Small intestine (tissue), 16 donors: ENCODE data around the gene DEFB126. TPM values are rescaled to one million over a fixed set of nuclear protein-coding genes. Genes with fewer than 3 reads are reported as not detected.
"Not testable (repeated sequence)": the region's sequence is repeated elsewhere in the genome, so short reads cannot be mapped to it uniquely, and the experiment has no call there.

Experiments
- DNase-seq, 2 donors: peaks; one replicate each; pipeline versions ENCODE4 v3.0.0 to v3.0.0-alpha.2; 2013
- FAIRE-seq: peaks from 2 replicates; lab custom pipeline; 2012; peaks lifted over from hg19 to GRCh38; lab: Jason Lieb, UNC
- H3K27ac ChIP-seq, 3 donors: one replicate each; pipeline ENCODE4 v1.5.1; 2013; ENCODE audit warnings: low read length in 2 of 3, mild to moderate bottlenecking in 2 of 3, control low read depth in 1 of 3, inconsistent platforms in 1 of 3, low read depth in 1 of 3, moderate library complexity in 1 of 3
- H3K27me3 ChIP-seq, 3 donors: one replicate each; pipeline ENCODE4 v1.6.1; 2013; ENCODE audit warnings: low read length in 3 of 3, inconsistent platforms in 1 of 3; ENCODE audit not compliant: control insufficient read depth in 3 of 3, insufficient read depth in 3 of 3
- H3K36me3 ChIP-seq, 3 donors: one replicate each; pipeline ENCODE4 v1.6.1; 2013; ENCODE audit warnings: low read length in 3 of 3, inconsistent platforms in 1 of 3, low read depth in 1 of 3, mild to moderate bottlenecking in 1 of 3, moderate library complexity in 1 of 3; ENCODE audit not compliant: control insufficient read depth in 3 of 3, insufficient read depth in 2 of 3
- H3K4me1 ChIP-seq, 3 donors: one replicate each; pipeline ENCODE4 v1.6.1; 2013; ENCODE audit warnings: low read length in 2 of 3, inconsistent platforms in 1 of 3, low read depth in 1 of 3, mild to moderate bottlenecking in 1 of 3, moderate library complexity in 1 of 3; ENCODE audit not compliant: control insufficient read depth in 3 of 3, insufficient read depth in 2 of 3
- H3K4me3 ChIP-seq, 3 donors: one replicate each; pipeline ENCODE4 v1.5.1; 2013; ENCODE audit warnings: low read length in 3 of 3, control low read depth in 1 of 3, inconsistent platforms in 1 of 3, low read depth in 1 of 3, mild to moderate bottlenecking in 1 of 3, moderate library complexity in 1 of 3
- H3K9me3 ChIP-seq, 2 donors: one replicate each; pipeline ENCODE4 v1.6.1; 2013; ENCODE audit warnings: low read depth in 1 of 2, low read length in 1 of 2; ENCODE audit not compliant: control insufficient read depth in 2 of 2, insufficient read depth in 1 of 2
- WGBS, 3 donors: extraction: QIAGEN DNeasy Blood & Tissue Kit; methylation state at CpG; one replicate each; pipeline ENCODE4 v1.1.7; 2013; 5-methylcytosine and 5-hydroxymethylcytosine counted together
- long read RNA-seq, 10 donors: transcript quantifications; one replicate each; lab custom pipeline, GENCODE V29; 2026
- polyA plus RNA-seq, 4 donors: library from polyadenylated mRNA; stranded (reverse) in 3 of 4; unstranded in 1 of 4; fragments of 200-250 nt in 3 of 4; fragments of 120-200 nt in 1 of 4; gene quantifications; one replicate each; pipeline versions ENCODE4 v1.2.1 to v1.2.3, GENCODE V29; 2013
- donor health status: healthy with polysubstance abuse.
- donor health status: control.
- donor health status: control.
- donor health status: Bipolar disorder and iron deficiency.
- donor health status: healthy.

Gene DEFB126, protein sequence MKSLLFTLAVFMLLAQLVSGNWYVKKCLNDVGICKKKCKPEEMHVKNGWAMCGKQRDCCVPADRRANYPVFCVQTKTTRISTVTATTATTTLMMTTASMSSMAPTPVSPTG
- polyA plus RNA-seq: not detected
- long read RNA-seq, donor 1: 0 reads
- long read RNA-seq, donor 2: 0 reads
- long read RNA-seq, donor 3: 0 reads
- long read RNA-seq, donor 4: 0 reads
- long read RNA-seq, donor 5: 0 reads
- long read RNA-seq, donor 6: 0 reads
- long read RNA-seq, donor 7: 0 reads
- long read RNA-seq, donor 8: 0 reads
- long read RNA-seq, donor 9: 0 reads
- long read RNA-seq, donor 10: 0 reads

DNA sequence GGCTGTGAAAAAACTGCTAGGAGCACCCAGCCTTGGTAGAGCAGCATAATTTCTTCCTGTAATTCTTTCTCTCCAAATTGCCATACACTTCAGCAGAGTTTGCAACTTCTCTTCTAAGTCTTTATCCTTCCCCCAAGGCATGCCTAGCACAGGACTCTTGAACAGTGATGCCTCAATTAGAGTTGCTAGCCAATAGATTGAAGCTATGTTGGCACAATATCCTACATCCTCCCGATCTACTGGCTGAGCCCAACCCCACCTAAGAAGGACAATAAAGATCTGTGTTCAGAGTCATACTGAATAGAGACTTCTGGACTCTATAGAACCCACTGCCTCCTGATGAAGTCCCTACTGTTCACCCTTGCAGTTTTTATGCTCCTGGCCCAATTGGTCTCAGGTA, at the start of gene DEFB126:
Gene DEFB126 (plus strand): TSS at position 301 of the 400 bp plus-strand sequence. CDS start 39 bp downstream, at position 340.
- peaks cover 0 to 9% of the 10 kb centered on the region in 2 donors for H3K9me3 ChIP-seq
- H3K4me3 ChIP-seq: no peak within 1 kb of the TSS
- DNase-seq: no peak
- peaks cover 0 to 13% (median 5%) of the 10 kb centered on the region in 3 donors for H3K27me3 ChIP-seq
- H3K27ac ChIP-seq: no peak within 1 kb of the TSS
- WGBS, 3 donors: 32 to 57% (median 41%) methylated on average over 1 of the region's 1 CpG
- FAIRE-seq: no peak
- no peaks in the 10 kb centered on the region for H3K4me1 ChIP-seq
- no peaks in the 10 kb centered on the region for H3K36me3 ChIP-seq

DNA sequence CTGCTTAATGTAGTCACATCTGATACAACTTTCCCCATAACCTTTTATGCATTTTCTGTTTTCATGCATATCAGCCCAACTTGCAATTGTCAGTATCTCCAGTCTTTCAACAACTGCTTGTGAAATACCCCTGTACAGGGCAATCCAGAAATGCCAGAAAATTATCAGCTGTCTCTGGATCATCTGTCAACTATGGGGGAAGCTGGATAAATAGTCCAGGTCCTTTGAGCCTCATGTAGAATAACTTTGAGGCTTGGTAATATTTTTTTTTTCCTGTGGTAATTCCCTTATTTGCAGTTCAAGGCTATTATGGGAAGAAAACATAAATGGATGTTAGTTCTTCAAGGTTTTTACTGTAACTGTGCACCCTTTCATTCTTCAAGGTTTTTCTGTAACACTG, 48.7 kb upstream of the DEFB126 start:
- Histone ChIP-seq H3K36me3 (no peaks in the 10 kb centered on the region), H3K4me3 (no peak overlapping the region), H3K4me1 (no peaks in the 10 kb centered on the region), H3K27me3 (peaks cover 0 to 2% (median 0%) of the 10 kb centered on the region in 3 donors), H3K27ac (no peak overlapping the region), H3K9me3 (peaks cover 0 to 3% of the 10 kb centered on the region in 2 donors)
- no peak for DNase-seq
- FAIRE-seq: no peak

DNA sequence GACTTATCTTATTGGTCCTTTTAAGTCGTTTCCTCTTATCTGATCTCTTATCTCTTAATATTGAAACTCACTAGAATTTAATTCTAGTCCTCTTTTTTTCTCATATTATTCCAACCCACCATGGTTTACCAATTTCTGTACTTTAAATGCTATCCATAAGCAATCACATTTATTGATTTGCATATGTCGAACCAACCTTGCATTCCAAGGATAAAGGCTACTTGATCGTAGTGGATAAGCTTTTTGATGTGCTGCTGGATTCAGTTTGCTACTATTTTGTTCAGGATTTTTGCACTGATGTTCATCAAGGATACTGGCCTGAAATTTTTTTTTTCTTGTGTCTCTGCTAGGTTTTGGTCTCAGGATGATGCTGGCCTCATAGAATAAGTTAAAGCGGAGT, 47.2 kb upstream of the DEFB126 start:
- no peaks in the 10 kb centered on the region for H3K36me3 ChIP-seq
- no peak overlapping the region for H3K27ac ChIP-seq
- peaks cover 0 to 3% of the 10 kb centered on the region in 2 donors for H3K9me3 ChIP-seq
- H3K4me1 ChIP-seq: no peaks in the 10 kb centered on the region
- no peak overlapping the region for H3K4me3 ChIP-seq
- DNase-seq (no peak), FAIRE-seq (no peak)
- WGBS, 3 donors: 70 to 83% (median 82%) methylated on average over 4 of the region's 4 CpGs
- H3K27me3 ChIP-seq: peaks cover 0 to 2% (median 0%) of the 10 kb centered on the region in 3 donors

DNA sequence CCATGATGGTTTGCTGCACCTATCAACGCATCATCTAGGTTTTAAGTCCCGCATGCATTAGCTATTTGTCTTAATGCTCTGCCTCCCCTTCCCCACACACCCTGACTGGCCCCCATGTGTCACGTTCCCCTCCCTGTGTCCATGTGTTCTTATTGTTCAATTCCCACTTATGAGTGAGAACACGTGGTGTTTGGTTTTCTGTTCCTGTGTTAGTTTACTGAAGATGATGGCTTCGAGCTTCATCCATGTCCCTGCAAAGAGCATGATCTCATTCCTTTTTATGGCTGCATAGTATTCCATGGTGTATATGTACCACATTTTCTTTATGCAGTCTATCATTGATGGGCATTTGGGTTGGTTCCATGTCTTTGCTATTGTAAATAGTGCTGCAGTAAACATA, 44.7 kb upstream of the DEFB126 start:
- not testable (repeated sequence) for H3K36me3 ChIP-seq, FAIRE-seq, H3K4me3 ChIP-seq, H3K27ac ChIP-seq, DNase-seq, H3K9me3 ChIP-seq, H3K27me3 ChIP-seq, H3K4me1 ChIP-seq
- WGBS, 3 donors: 71 to 73% (median 73%) methylated on average over 5 of the region's 5 CpGs

DNA sequence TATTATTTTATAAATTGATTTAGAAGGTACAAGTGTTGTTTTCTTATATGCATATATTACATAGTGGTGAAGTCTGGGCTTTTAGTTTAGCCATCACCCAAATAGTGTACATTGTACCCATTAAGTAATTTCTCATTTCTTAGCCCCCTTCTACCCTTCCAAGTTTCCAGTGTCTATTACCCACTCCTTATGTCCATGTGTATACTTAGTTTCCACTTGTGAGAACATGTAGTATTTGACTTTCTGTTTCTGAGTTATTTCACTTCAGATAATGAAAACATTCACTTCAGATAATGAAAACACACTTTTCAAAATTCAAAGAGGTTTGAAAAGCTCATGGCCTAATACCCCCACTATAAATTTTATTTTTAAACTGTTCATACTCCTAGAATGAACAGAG, 40.4 kb upstream of the DEFB126 start:
- no peak overlapping the region for H3K4me3 ChIP-seq
- no peak overlapping the region for H3K27ac ChIP-seq
- peaks cover 0 to 2% (median 0%) of the 10 kb centered on the region in 3 donors for H3K27me3 ChIP-seq
- FAIRE-seq (no peak), DNase-seq (no peak)
- no peaks in the 10 kb centered on the region for H3K4me1 ChIP-seq
- H3K36me3 ChIP-seq: no peaks in the 10 kb centered on the region
- H3K9me3 ChIP-seq: no peaks in the 10 kb centered on the region

DNA sequence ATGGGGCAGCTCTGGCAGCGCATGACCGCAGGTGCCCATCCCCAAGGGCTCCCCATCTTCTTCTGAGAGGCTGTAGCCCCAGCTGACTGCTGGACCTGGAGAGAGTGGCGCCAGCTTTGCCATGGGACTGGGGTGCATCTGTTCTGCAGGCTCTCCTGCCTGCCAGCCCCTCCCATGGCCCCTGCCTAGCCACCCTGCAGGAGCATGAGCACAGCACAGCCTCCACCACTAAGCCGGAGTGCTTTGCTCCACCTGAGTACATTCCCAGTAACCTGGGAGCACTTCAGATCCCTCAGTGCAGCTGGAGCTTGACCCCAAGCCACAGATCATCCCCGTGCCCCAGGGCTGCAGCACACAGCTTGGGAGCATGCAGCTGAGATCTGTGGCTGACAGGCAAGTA, 38.9 kb upstream of the DEFB126 start:
- H3K27ac ChIP-seq: no peak overlapping the region
- FAIRE-seq (no peak), DNase-seq (no peak)
- H3K9me3 ChIP-seq: no peaks in the 10 kb centered on the region
- H3K4me3 ChIP-seq: no peak overlapping the region
- peaks cover 0 to 2% (median 0%) of the 10 kb centered on the region in 3 donors for H3K27me3 ChIP-seq
- H3K4me1 ChIP-seq: no peaks in the 10 kb centered on the region
- H3K36me3 ChIP-seq: no peaks in the 10 kb centered on the region
- 72 to 82% (median 76%) methylated on average over 4 to 5 of the region's 5 CpGs for WGBS, 3 donors

DNA sequence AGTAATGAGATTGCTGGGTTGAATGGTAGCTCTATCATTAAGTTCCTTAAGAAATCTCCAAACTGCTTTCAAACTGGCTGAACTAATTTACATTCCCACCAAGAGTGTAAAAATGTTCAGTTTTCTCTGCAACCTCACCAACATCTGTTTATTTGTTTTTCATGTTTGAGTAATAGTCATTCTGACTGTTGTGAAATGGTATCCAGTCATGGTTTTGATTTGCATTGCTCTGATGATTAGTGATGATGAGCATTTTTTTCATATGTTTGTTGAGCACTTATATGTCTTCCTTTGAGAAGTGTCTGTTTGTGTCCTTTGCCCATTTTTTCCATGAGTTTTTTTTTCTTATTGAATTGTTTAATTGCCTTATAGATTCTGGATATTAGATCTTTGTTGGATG, 30.0 kb upstream of the DEFB126 start:
- no peak for FAIRE-seq
- H3K27me3 ChIP-seq: no peaks in the 10 kb centered on the region
- no peak overlapping the region for H3K4me3 ChIP-seq
- H3K4me1 ChIP-seq: no peaks in the 10 kb centered on the region
- H3K36me3 ChIP-seq: no peaks in the 10 kb centered on the region
- H3K9me3 ChIP-seq: peaks cover 0 to 4% of the 10 kb centered on the region in 2 donors
- H3K27ac ChIP-seq: no peak overlapping the region
- no peak for DNase-seq

DNA sequence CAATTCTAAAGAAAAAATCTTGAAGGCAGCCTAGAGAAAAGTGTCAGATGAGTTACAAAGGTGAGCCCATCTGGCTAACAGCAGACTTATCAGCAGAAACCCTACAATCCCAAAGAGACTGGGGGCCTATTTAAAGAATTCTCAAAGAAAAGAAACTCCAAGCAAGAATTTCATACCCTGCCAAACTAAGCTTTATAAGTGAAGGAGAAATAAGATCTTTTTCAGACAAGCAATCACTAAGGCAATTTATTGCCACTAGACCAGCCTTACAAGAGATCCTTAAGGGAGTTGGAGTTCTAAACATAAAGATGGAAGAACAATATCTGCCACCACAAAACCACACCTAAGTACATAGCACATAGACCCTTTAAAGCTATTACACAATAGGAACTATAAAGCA, 24.9 kb upstream of the DEFB126 start:
- no peaks in the 10 kb centered on the region for H3K27me3 ChIP-seq
- no peaks in the 10 kb centered on the region for H3K4me1 ChIP-seq
- no peak overlapping the region for H3K4me3 ChIP-seq
- peaks cover 0 to 4% of the 10 kb centered on the region in 2 donors for H3K9me3 ChIP-seq
- FAIRE-seq: no peak
- no peak overlapping the region for H3K27ac ChIP-seq
- no peak for DNase-seq
- no peaks in the 10 kb centered on the region for H3K36me3 ChIP-seq

DNA sequence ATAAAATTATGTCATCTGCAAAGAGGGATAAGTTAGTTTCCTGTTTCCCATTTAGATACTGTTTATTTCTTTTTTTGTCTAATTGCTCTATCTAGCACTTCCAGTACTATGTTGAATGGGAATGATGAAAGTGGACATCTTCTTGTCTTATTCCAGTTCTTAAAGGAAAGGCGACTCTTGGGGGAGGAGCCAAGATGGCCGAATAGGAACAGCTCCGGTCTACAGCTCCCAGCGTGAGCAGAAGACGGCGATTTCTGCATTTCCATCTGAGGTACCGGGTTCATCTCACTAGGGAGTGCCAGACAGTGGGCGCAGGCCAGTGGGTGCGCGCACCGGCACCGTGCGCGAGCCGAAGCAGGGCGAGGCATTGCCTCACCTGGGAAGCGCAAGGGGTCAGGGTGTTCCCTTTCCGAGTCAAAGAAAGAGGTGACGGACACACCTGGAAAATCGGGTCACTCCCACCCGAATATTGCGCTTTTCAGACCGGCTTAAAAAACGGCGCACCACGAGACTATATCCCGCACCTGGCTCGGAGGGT, 12.5 kb upstream of the DEFB126 start:
- not testable (repeated sequence) for H3K36me3 ChIP-seq, H3K4me3 ChIP-seq, H3K9me3 ChIP-seq, DNase-seq, H3K27me3 ChIP-seq, FAIRE-seq, H3K4me1 ChIP-seq, H3K27ac ChIP-seq
- 87 to 90% (median 89%) methylated on average over 22 to 27 of the region's 28 CpGs for WGBS, 3 donors
